Neural cell (in vitro differentiated cells): ENCODE results near the gene PRMT3. TPM values are rescaled to one million over a fixed set of nuclear protein-coding genes. Genes with fewer than 3 reads are reported as not detected.

Source experiments
- H2AFZ ChIP-seq: fragments of 200-600, 300-800 bp; sonication (generic), shearing (Covaris generic); 2 replicates; pipeline ENCODE4 v1.6.0; 2014; ENCODE audit warnings: low read depth, mild to moderate bottlenecking, antibody characterized with exemption, low read length, moderate library complexity
- H3F3A ChIP-seq: fragments of 200-600 bp; shearing (Covaris generic); 2 replicates; pipeline ENCODE4 v1.6.1; 2016; ENCODE audit warnings: mild to moderate bottlenecking, moderate library complexity, mixed read lengths, antibody characterized with exemption, low read length; ENCODE audit not compliant: insufficient read depth, poor library complexity, severe bottlenecking
- H3K27ac ChIP-seq: fragments of 200-600, 300-800 bp; sonication (generic), shearing (Covaris generic); 2 replicates; pipeline ENCODE4 v1.5.1; 2014; ENCODE audit warnings: mild to moderate bottlenecking, low read length, moderate library complexity
- H3K27me3 ChIP-seq: fragments of 300-800, 200-600 bp; sonication (generic), shearing (Covaris generic); 2 replicates; pipeline ENCODE4 v1.6.0; 2014; ENCODE audit warnings: mild to moderate bottlenecking, low read depth, low read length, moderate library complexity; ENCODE audit not compliant: insufficient read depth
- H3K36me3 ChIP-seq: fragments of 300-800, 200-600 bp; sonication (generic), shearing (Covaris generic); 2 replicates; pipeline ENCODE4 v1.5.1; 2014; ENCODE audit warnings: mild to moderate bottlenecking, antibody characterized with exemption, low read length, moderate library complexity; ENCODE audit not compliant: insufficient read depth
- H3K4me2 ChIP-seq: fragments of 300-800, 200-600 bp; sonication (generic), shearing (Covaris generic); 2 replicates; pipeline ENCODE4 v1.6.0; 2014; ENCODE audit warnings: mild to moderate bottlenecking, low read length
- H3K4me3 ChIP-seq: fragments of 300-800, 200-600 bp; sonication (generic), shearing (Covaris generic); 2 replicates; pipeline ENCODE4 v1.5.1; 2014; ENCODE audit warnings: mild to moderate bottlenecking, low read length, moderate library complexity
- H3K79me2 ChIP-seq: fragments of 200-600 bp; shearing (Covaris generic); replicated peaks from 2 replicates; pipeline ENCODE4 v1.6.0; 2014; ENCODE audit warnings: mild to moderate bottlenecking, low read length, moderate library complexity; ENCODE audit not compliant: insufficient read depth
- H3K9ac ChIP-seq: fragments of 300-800, 200-600 bp; sonication (generic), shearing (Covaris generic); 2 replicates; pipeline ENCODE4 v1.6.1; 2016; ENCODE audit warnings: mild to moderate bottlenecking, low read length, mixed read lengths
- H3K9me2 ChIP-seq: fragments of 200-600 bp; shearing (Covaris generic); 2 replicates; pipeline ENCODE4 v1.6.1; 2016; ENCODE audit warnings: mild to moderate bottlenecking, low read length, mixed read lengths; ENCODE audit not compliant: insufficient read depth
- H3K9me3 ChIP-seq: fragments of 200-600, 300-800 bp; sonication (generic), shearing (Covaris generic); 2 replicates; pipeline ENCODE4 v1.6.1; 2016; ENCODE audit warnings: mild to moderate bottlenecking, mixed run types, low read length, moderate library complexity, mixed read lengths
- H4K20me1 ChIP-seq: fragments of 200-600 bp; shearing (Covaris generic); 2 replicates; pipeline ENCODE4 v1.6.1; 2016; ENCODE audit warnings: mild to moderate bottlenecking, mixed run types; ENCODE audit not compliant: insufficient read depth
- CTCF ChIP-seq: fragments of 450-650 bp; IDR thresholded peaks from 2 replicates; pipeline ENCODE4 v1.5.1; 2014; ENCODE audit warnings: antibody characterized with exemption, mild to moderate bottlenecking, moderate library complexity; ENCODE audit not compliant: poor library complexity, severe bottlenecking
- EP300 ChIP-seq: fragments of 450-650 bp; conservative IDR thresholded peaks from 2 replicates; pipeline ENCODE4 v1.6.1; 2014; ENCODE audit warnings: antibody characterized with exemption, mild to moderate bottlenecking, moderate library complexity; ENCODE audit not compliant: poor library complexity, severe bottlenecking
- EZH2 ChIP-seq: fragments of 200-600, 300-800 bp; shearing (Covaris generic), sonication (generic); IDR thresholded peaks from 2 replicates; pipeline ENCODE4 v1.6.1; 2014; ENCODE audit warnings: antibody characterized with exemption, low read length, borderline replicate concordance, mild to moderate bottlenecking; ENCODE audit not compliant: insufficient read depth, poor library complexity, severe bottlenecking
- RAD21 ChIP-seq: fragments of 450-650 bp; conservative IDR thresholded peaks from 2 replicates; pipeline ENCODE4 v1.6.1; 2014; ENCODE audit warnings: antibody characterized with exemption, mild to moderate bottlenecking, moderate library complexity
- SMC3 ChIP-seq: fragments of 450-650 bp; conservative IDR thresholded peaks from 2 replicates; pipeline ENCODE4 v1.6.1; 2014; ENCODE audit warnings: antibody characterized with exemption, mild to moderate bottlenecking, moderate library complexity; ENCODE audit not compliant: poor library complexity
- TAF1 ChIP-seq: IDR thresholded peaks from 2 replicates; pipeline ENCODE4 v1.6.1; 2012; ENCODE audit warnings: low read depth
- polyA plus RNA-seq: library from polyadenylated mRNA; depleted of rRNA; stranded (reverse); fragments of >200 nt; gene quantifications from 2 replicates; pipeline ENCODE4 v1.2.3, GENCODE V29; 2014

PRMT3 gene
- polyA plus RNA-seq, 1 donor from 2014 or later: 16.5 TPM

GRCh38 chr11:20417771-20418170 is 30.3 kb downstream of the PRMT3 start:
- no peaks in the 10 kb centered on the region for H3K9me3 ChIP-seq
- no peak overlapping the region for H3K4me2 ChIP-seq
- H3K27ac ChIP-seq: no peak overlapping the region
- no peaks in the 10 kb centered on the region for H3K79me2 ChIP-seq
- no peaks in the 10 kb centered on the region for H3K36me3 ChIP-seq
- no peaks in the 10 kb centered on the region for H3F3A ChIP-seq
- H3K4me3 ChIP-seq: no peak overlapping the region
- no peaks in the 10 kb centered on the region for H3K27me3 ChIP-seq
- H4K20me1 ChIP-seq: no peaks in the 10 kb centered on the region
- no peaks in the 10 kb centered on the region for H3K9me2 ChIP-seq
- no peak overlapping the region for H3K9ac ChIP-seq
- TF ChIP-seq RAD21 (no peak), SMC3 (no peak), CTCF (no peak)
- H2AFZ ChIP-seq: no peak overlapping the region

GRCh38 chr11:20421946-20422345 is 34.4 kb downstream of the PRMT3 start:
- no peak overlapping the region for H3K27ac ChIP-seq
- H3K27me3 ChIP-seq: no peaks in the 10 kb centered on the region
- no peak overlapping the region for H3K4me3 ChIP-seq
- H2AFZ ChIP-seq: no peak overlapping the region
- H4K20me1 ChIP-seq: no peaks in the 10 kb centered on the region
- no peaks in the 10 kb centered on the region for H3K9me2 ChIP-seq
- TF ChIP-seq CTCF (no peak), SMC3 (no peak), EZH2 (no peak), EP300 (no peak)
- no peaks in the 10 kb centered on the region for H3K79me2 ChIP-seq
- no peaks in the 10 kb centered on the region for H3K36me3 ChIP-seq
- H3K9ac ChIP-seq: no peak overlapping the region
- no peaks in the 10 kb centered on the region for H3K9me3 ChIP-seq
- H3F3A ChIP-seq: no peaks in the 10 kb centered on the region
- H3K4me2 ChIP-seq: no peak overlapping the region

GRCh38 chr11:20429216-20429615 is 41.7 kb downstream of the PRMT3 start:
- Histone ChIP-seq H3F3A (no peaks in the 10 kb centered on the region), H3K27ac (no peak overlapping the region), H3K9ac (no peak overlapping the region), H3K9me2 (no peaks in the 10 kb centered on the region), H3K4me3 (no peak overlapping the region), H3K4me2 (no peak overlapping the region), H4K20me1 (no peaks in the 10 kb centered on the region), H3K9me3 (no peaks in the 10 kb centered on the region), H2AFZ (no peak overlapping the region), H3K36me3 (no peaks in the 10 kb centered on the region), H3K79me2 (no peaks in the 10 kb centered on the region), H3K27me3 (no peaks in the 10 kb centered on the region)
- TF ChIP-seq CTCF (no peak), TAF1 (no peak), RAD21 (no peak), SMC3 (no peak)
